GM10266 (cell line): ENCODE results near the gene ABHD2.

Source experiments
- DNase-seq: peaks from one replicate; pipeline ENCODE4 v3.0.0; 2012; ENCODE audit errors: extremely low spot score
- CTCF ChIP-seq: IDR thresholded peaks from 2 replicates; pipeline ENCODE4 v1.5.1; 2012; ENCODE audit warnings: mild to moderate bottlenecking, low read depth; ENCODE audit not compliant: control insufficient read depth, insufficient read depth; ENCODE audit errors: missing control alignments

Gene ABHD2

GRCh38 chr15:89150762-89151664, 62.8 kb downstream of the ABHD2 start:
- TF ChIP-seq CTCF: no peak
- no peak for DNase-seq

DNA sequence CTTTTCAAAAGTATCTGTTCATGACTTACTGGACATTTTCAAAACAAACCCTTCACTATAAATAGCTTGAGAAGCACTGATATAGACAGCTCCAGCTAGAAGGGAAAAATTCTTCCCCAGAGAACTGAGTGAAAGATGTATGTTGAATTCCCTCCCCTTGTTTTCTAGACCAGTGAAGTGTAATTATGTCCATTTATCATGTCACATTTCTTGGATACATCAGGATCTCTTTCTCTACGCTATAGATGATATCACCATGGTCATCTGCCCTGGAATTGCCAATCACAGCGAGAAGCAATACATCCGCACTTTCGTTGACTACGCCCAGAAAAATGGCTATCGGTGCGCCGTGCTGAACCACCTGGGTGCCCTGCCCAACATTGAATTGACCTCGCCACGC, 66.9 kb downstream of the ABHD2 start:
- no peak for TF ChIP-seq CTCF
- DNase-seq: no peak

GRCh38 chr15:89155656-89156055, 67.4 kb downstream of the ABHD2 start:
- TF ChIP-seq CTCF: no peak
- no peak for DNase-seq

DNA sequence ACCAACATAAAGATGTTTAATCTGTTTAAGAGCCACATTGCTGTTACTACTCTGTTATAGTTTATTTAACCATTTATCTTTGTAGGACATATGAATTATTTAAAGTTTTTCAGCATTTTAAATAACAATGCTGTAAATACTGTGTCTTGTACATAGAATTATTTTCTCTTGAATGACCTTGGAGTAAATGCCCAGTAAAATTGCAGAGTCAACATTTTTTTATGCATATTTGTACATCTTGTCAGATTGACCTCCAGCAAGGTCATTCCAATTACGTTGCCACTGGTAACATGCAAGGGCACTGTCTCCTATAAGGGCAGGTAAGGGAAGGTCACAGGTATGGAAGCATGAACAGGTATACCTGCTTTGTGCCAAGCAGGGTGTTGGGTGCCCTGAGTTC, 68.8 kb downstream of the ABHD2 start:
- no peak for DNase-seq
- no peak for TF ChIP-seq CTCF

DNA sequence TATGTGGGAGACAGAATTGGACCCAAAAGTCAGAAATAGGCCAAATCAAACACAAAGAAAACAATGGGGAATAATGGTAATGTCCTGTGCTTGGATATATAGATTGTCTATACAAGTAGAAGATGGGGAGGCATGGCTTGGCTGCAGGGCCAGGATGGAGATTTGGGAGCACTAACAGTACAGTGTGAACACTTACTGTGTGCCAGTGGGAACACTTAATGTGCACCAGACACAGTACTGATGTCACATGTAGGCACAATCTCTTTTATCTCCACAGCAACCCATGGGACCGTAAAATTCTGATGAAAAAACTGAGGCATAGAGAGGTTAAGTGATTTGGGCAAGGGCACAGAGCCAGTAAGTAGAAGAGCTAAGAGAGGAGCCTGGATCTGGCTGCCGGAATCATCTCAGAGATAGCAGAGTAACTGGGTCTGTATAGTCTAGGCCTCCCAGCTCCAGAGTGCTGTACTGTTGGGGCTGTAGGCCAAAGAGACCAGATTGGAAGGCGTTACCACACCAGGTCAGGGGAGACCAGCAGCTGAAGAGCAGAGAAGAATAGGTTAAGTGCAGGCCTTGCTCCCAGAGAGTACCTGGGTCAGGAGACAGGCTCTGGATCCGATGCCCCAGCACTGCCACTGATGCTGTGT, 69.8 kb downstream of the ABHD2 start:
- no peak for TF ChIP-seq CTCF

DNA sequence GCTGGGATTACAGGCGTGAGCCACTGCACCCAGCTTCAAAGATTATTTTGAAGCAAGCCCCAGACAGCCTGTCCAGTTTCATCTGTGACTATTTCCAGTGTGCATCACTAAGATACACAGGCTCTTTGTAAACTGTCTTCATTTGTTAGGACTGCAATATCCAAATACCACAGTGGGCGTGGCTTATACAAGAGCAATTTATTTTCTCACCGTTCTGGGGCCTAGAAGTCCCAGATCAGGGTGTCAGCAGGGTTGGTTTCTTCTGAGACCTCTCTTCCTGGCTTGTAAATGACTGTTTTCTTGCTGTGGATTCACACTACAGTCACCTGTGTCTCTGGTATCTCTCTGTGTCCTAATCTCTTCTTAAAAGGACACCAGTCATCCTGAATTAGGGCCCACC, 73.4 kb downstream of the ABHD2 start:
- no peak for TF ChIP-seq CTCF
- no peak for DNase-seq

More for the DNA sequence above, 69.8 kb downstream of the ABHD2 start:
- DNase-seq: no peak

- no peak for DNase-seq
- no peak for TF ChIP-seq CTCF
These were observed 75.2 kb downstream of the ABHD2 start for GRCh38 chr15:89163271-89164055.
